H9 (cell line): Measurements from ENCODE around the gene FLVCR2. TPM values are rescaled to one million over a fixed set of nuclear protein-coding genes. Genes with fewer than 3 reads are reported as not detected.

Experiments used
- DNase-seq: peaks from one replicate; pipeline ENCODE4 v3.0.0-alpha.2; 2017
- H2AFZ ChIP-seq: one replicate; pipeline ENCODE4 v1.6.1; 2013; ENCODE audit warnings: mild to moderate bottlenecking, low read length, control low read depth, moderate library complexity
- H2AK5ac ChIP-seq: 2 replicates; pipeline ENCODE4 v1.6.1; 2013; ENCODE audit warnings: low read length, control low read depth, mixed read lengths; ENCODE audit not compliant: insufficient read length
- H2BK120ac ChIP-seq: one replicate; pipeline ENCODE4 v1.6.1; 2013; ENCODE audit warnings: low read depth, mild to moderate bottlenecking, low read length, control low read depth, inconsistent platforms; ENCODE audit not compliant: poor library complexity, severe bottlenecking
- H2BK12ac ChIP-seq: 2 replicates; pipeline ENCODE4 v1.6.1; 2013; ENCODE audit warnings: low read length, control low read depth, mixed read lengths, low read depth; ENCODE audit not compliant: insufficient read length
- H2BK15ac ChIP-seq: 2 replicates; pipeline ENCODE4 v1.6.1; 2013; ENCODE audit warnings: low read depth, low read length, control low read depth
- H2BK20ac ChIP-seq: one replicate; pipeline ENCODE4 v1.6.1; 2013; ENCODE audit warnings: low read depth, mild to moderate bottlenecking, low read length, control low read depth, inconsistent platforms; ENCODE audit not compliant: poor library complexity, severe bottlenecking
- H2BK5ac ChIP-seq: 2 replicates; pipeline ENCODE4 v1.6.1; 2013; ENCODE audit warnings: low read length, control low read depth, mixed read lengths; ENCODE audit not compliant: insufficient read length
- H3K14ac ChIP-seq: 2 replicates; pipeline ENCODE4 v1.6.1; 2013; ENCODE audit warnings: low read length, control low read depth; ENCODE audit not compliant: insufficient read depth
- H3K18ac ChIP-seq: 2 replicates; pipeline ENCODE4 v1.6.1; 2013; ENCODE audit warnings: low read depth, mild to moderate bottlenecking, mixed read lengths, low read length, control low read depth; ENCODE audit not compliant: insufficient read length
- H3K23ac ChIP-seq: 2 replicates; pipeline ENCODE4 v1.6.1; 2013; ENCODE audit warnings: low read length, control low read depth, mixed read lengths, low read depth; ENCODE audit not compliant: insufficient read length
- H3K23me2 ChIP-seq: 2 replicates; pipeline ENCODE4 v1.6.1; 2013; ENCODE audit warnings: low read depth, mild to moderate bottlenecking, mixed read lengths, low read length, control low read depth; ENCODE audit not compliant: insufficient read length, poor library complexity, severe bottlenecking
- H3K27ac ChIP-seq: 2 replicates; pipeline ENCODE4 v1.5.1; 2013; ENCODE audit warnings: low read length, control low read depth, mixed read lengths, low read depth; ENCODE audit not compliant: insufficient read length
- H3K27me3 ChIP-seq: 2 replicates; pipeline ENCODE4 v1.6.1; 2013; ENCODE audit warnings: low read length, control low read depth, inconsistent platforms; ENCODE audit not compliant: insufficient read depth
- H3K4ac ChIP-seq: 2 replicates; pipeline ENCODE4 v1.6.1; 2013; ENCODE audit warnings: low read depth, mild to moderate bottlenecking, control low read depth, inconsistent platforms, low read length, moderate library complexity
- H3K4me1 ChIP-seq: 2 replicates; pipeline ENCODE4 v1.6.1; 2013; ENCODE audit warnings: low read length, control low read depth, inconsistent platforms; ENCODE audit not compliant: insufficient read depth
- H3K4me2 ChIP-seq: 2 replicates; pipeline ENCODE4 v1.6.1; 2013; ENCODE audit warnings: low read length, control low read depth, mixed read lengths; ENCODE audit not compliant: insufficient read length, insufficient read depth
- H3K56ac ChIP-seq: 2 replicates; pipeline ENCODE4 v1.6.1; 2013; ENCODE audit warnings: low read depth, mild to moderate bottlenecking, mixed read lengths, low read length, control low read depth; ENCODE audit not compliant: insufficient read length
- H3K79me1 ChIP-seq: 2 replicates; pipeline ENCODE4 v1.6.1; 2013; ENCODE audit warnings: low read depth, mild to moderate bottlenecking, moderate library complexity, low read length, control low read depth, inconsistent platforms; ENCODE audit not compliant: insufficient read depth, poor library complexity, severe bottlenecking
- H3K79me2 ChIP-seq: 2 replicates; pipeline ENCODE4 v1.6.1; 2013; ENCODE audit warnings: low read length, control low read depth, inconsistent platforms; ENCODE audit not compliant: insufficient read depth
- H3K9ac ChIP-seq: 2 replicates; pipeline ENCODE4 v1.6.1; 2013; ENCODE audit warnings: low read length, control low read depth, mixed read lengths; ENCODE audit not compliant: insufficient read length; ENCODE audit errors: extremely low read depth
- H3K9me3 ChIP-seq: one replicate; pipeline ENCODE4 v1.6.1; 2013; ENCODE audit warnings: low read depth, low read length, inconsistent platforms; ENCODE audit not compliant: control insufficient read depth
- H3T11ph ChIP-seq: one replicate; pipeline ENCODE4 v1.6.1; 2013; ENCODE audit warnings: mild to moderate bottlenecking, low read length, control low read depth, inconsistent platforms
- H4K20me1 ChIP-seq: one replicate; pipeline ENCODE4 v1.6.1; 2013; ENCODE audit not compliant: control insufficient read depth, insufficient read length, insufficient read depth
- H4K5ac ChIP-seq: 2 replicates; pipeline ENCODE4 v1.6.1; 2013; ENCODE audit warnings: low read depth, mild to moderate bottlenecking, mixed read lengths, low read length, control low read depth; ENCODE audit not compliant: insufficient read length
- H4K8ac ChIP-seq: replicated peaks from 2 replicates; pipeline ENCODE4 v1.6.1; 2013; ENCODE audit warnings: low read length, control low read depth, mixed read lengths, low read depth; ENCODE audit not compliant: insufficient read length
- H4K91ac ChIP-seq: 2 replicates; pipeline ENCODE4 v1.6.1; 2013; ENCODE audit warnings: low read depth, mild to moderate bottlenecking, moderate library complexity, mixed read lengths, low read length, control low read depth; ENCODE audit not compliant: insufficient read length
- H3K27ac Mint-ChIP-seq, 3 experiments: 2 replicates in 2 of 3; 3 replicates in 1 of 3; pipeline ENCODE4 v1.8.0; 2020 to 2021; ENCODE audit warnings: mixed read lengths in 3 of 3, mild to moderate bottlenecking in 1 of 3, moderate library complexity in 1 of 3
- H3K27me3 Mint-ChIP-seq: 2 replicates; pipeline ENCODE4 v1.8.0; 2021; ENCODE audit warnings: low read depth, mild to moderate bottlenecking, moderate library complexity, mixed read lengths
- H3K36me3 Mint-ChIP-seq, 3 experiments: 2 replicates in 2 of 3; 3 replicates in 1 of 3; pipeline ENCODE4 v1.8.0; 2020 to 2021; ENCODE audit warnings: low read depth in 3 of 3, mixed read lengths in 3 of 3; ENCODE audit not compliant: insufficient read depth in 1 of 3
- H3K4me1 Mint-ChIP-seq, 2 experiments: 2 replicates each; pipeline ENCODE4 v1.8.0; 2020; ENCODE audit warnings: mixed read lengths in 2 of 2
- H3K4me3 Mint-ChIP-seq, 2 experiments: 2 replicates in 1 of 2; 3 replicates in 1 of 2; pipeline ENCODE4 v1.8.0; 2020 to 2021; ENCODE audit warnings: mild to moderate bottlenecking in 2 of 2, mixed read lengths in 2 of 2, moderate library complexity in 1 of 2
- H3K9me3 Mint-ChIP-seq, 2 experiments: 2 replicates in 1 of 2; 3 replicates in 1 of 2; pipeline ENCODE4 v1.8.0; 2020; ENCODE audit warnings: mild to moderate bottlenecking in 2 of 2, mixed read lengths in 2 of 2, moderate library complexity in 1 of 2
- CTCF ChIP-seq: fragments of 200-600 bp; sonication (generic); conservative IDR thresholded peaks from 3 replicates; pipeline ENCODE4 v1.8.0; 2021; ENCODE audit warnings: antibody characterized with exemption, mild to moderate bottlenecking
- WGBS: extraction: QIAGEN DNeasy Blood & Tissue Kit; methylation state at CpG from one replicate; pipeline ENCODE4 v1.1.7; 2013; ENCODE audit warnings: missing lambda C conversion rate, low lambda C conversion rate, mixed read lengths; ENCODE audit not compliant: insufficient read length; ENCODE audit errors: extremely low coverage; 5-methylcytosine and 5-hydroxymethylcytosine counted together
- total RNA-seq: library from RNA; stranded (reverse); gene quantifications from 2 replicates; pipeline ENCODE4 v1.2.1, GENCODE V29; 2021

Gene FLVCR2
- total RNA-seq, 1 experiment from 2014 or later, result 7.1 TPM

DNA sequence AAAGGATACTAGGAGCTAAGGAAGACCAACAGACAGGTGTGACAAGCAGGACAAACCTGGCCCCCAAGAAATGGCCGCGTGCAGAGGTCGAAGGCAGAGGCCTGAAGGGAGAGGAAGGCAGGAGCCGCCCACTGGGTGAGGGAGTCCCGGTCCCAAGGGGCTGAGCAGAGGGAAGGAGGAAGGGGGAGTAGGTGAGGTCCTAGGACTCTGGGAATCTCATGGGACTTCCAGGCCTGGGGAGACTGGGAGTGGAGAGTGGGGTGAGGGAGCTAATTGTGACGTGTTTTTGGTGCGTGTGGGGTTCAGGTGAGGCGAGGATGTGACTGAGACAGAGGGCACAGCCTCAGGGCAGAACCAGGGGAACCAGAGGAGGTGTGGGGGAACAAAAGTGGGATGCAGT is 11.7 kb upstream of the FLVCR2 start:
- Histone ChIP-seq H4K8ac (no peak overlapping the region), H3K4ac (no peak overlapping the region), H2BK120ac (no peak overlapping the region), H4K20me1 (no peaks in the 10 kb centered on the region), H3K9me3 (no peaks in the 10 kb centered on the region), H3T11ph (no peak overlapping the region), H2BK20ac (no peak overlapping the region), H4K91ac (no peak overlapping the region), H3K27ac (no peak overlapping the region), H2AFZ (no peak overlapping the region), H2BK5ac (no peak overlapping the region), H3K9ac (no peak overlapping the region), H3K27me3 (no peaks in the 10 kb centered on the region), H3K79me1 (no peaks in the 10 kb centered on the region), H3K4me1 (no peaks in the 10 kb centered on the region; the same call in 1 of the 2 replicates), H3K23me2 (no peaks in the 10 kb centered on the region), H3K14ac (no peak overlapping the region), H3K23ac (no peak overlapping the region), H2BK15ac (no peak overlapping the region), H2BK12ac (no peak overlapping the region), H3K18ac (no peak overlapping the region), H3K79me2 (no peaks in the 10 kb centered on the region), H2AK5ac (no peak overlapping the region), H3K56ac (no peak overlapping the region), H4K5ac (no peak overlapping the region), H3K4me2 (no peak overlapping the region)
- no peak overlapping the region for H3K4me3 Mint-ChIP-seq
- DNase-seq, result no peak
- H3K36me3 Mint-ChIP-seq, result no peaks in the 10 kb centered on the region
- peaks cover 9 to 13% of the 10 kb centered on the region in 2 experiments for H3K4me1 Mint-ChIP-seq
- peak overlapping the region in 1 of 3 experiments; percentile 50; a peak in 1 of 7 replicates for H3K27ac Mint-ChIP-seq
- H3K9me3 Mint-ChIP-seq, result no peaks in the 10 kb centered on the region
- TF ChIP-seq CTCF, result no peak
- no CpG with 5 or more reads among the region's 8 CpGs for WGBS
- peaks cover 14% of the 10 kb centered on the region for H3K27me3 Mint-ChIP-seq
